HCT116 (cell line): ENCODE results near the gene COL23A1.

Source experiments
- CTCF ChIP-seq, 3 experiments: fragments of 200-600 bp in 1 of 3; sonication (generic) in 1 of 3; IDR thresholded peaks in 2 of 3; conservative IDR thresholded peaks in 1 of 3; 2 replicates each; pipeline ENCODE4 v1.5.1; 2012 to 2017; ENCODE audit warnings: low read depth in 2 of 3, low read length in 2 of 3, antibody characterized with exemption in 1 of 3, borderline replicate concordance in 1 of 3, control low read depth in 1 of 3, mild to moderate bottlenecking in 1 of 3, mixed read lengths in 1 of 3, mixed run types in 1 of 3, moderate library complexity in 1 of 3; ENCODE audit not compliant: insufficient read depth in 1 of 3
- EGR1 ChIP-seq: IDR thresholded peaks from 2 replicates; pipeline ENCODE4 v1.6.1; 2012; ENCODE audit warnings: low read depth
- EZH2 ChIP-seq: fragments of 200-600 bp; sonication (generic); IDR thresholded peaks from 2 replicates; pipeline ENCODE4 v1.6.1; 2017; ENCODE audit warnings: antibody characterized with exemption, mixed run types
- POLR2A ChIP-seq: IDR thresholded peaks from 2 replicates; pipeline ENCODE4 v1.7.0; 2011; ENCODE audit warnings: borderline replicate concordance; ENCODE audit not compliant: insufficient read depth, insufficient read length; ENCODE audit errors: extremely low read depth
- POLR2AphosphoS5 ChIP-seq: IDR thresholded peaks from 2 replicates; pipeline ENCODE4 v1.6.1; 2011; ENCODE audit warnings: mild to moderate bottlenecking, low read depth, low read length, moderate library complexity
- RAD21 ChIP-seq: IDR thresholded peaks from 2 replicates; pipeline ENCODE4 v1.6.1; 2012; ENCODE audit warnings: low read depth, mild to moderate bottlenecking
- REST ChIP-seq: IDR thresholded peaks from 2 replicates; pipeline ENCODE4 v1.6.1; 2012; ENCODE audit warnings: low read depth
- SP1 ChIP-seq: IDR thresholded peaks from 2 replicates; pipeline ENCODE4 v1.6.1; 2012; ENCODE audit warnings: low read depth
- ZFX ChIP-seq: fragments of 450-650 bp; IDR thresholded peaks from 2 replicates; pipeline ENCODE4 v1.6.1; 2017

- TF ChIP-seq SP1 (no peak), REST (no peak), CTCF (IDR thresholded peaks at IDR 0.05 in 2 of 3, conservative IDR thresholded peaks at IDR 0.05 in 1 of 3; ENCODE audit: borderline replicate concordance in 1 of 3, insufficient read depth in 1 of 3, low read depth in 2 of 3, low read length in 2 of 3) (no peak), POLR2A (no peak), EZH2 (no peak), POLR2AphosphoS5 (no peak), EGR1 (no peak), ZFX (no peak), RAD21 (no peak)
These were observed 234.5 kb downstream of the COL23A1 start for GRCh38 chr5:178355671-178356070.
